A549 (cell line): ENCODE measurements around the gene VDR.

ENCODE experiments used
- BHLHE40 ChIP-seq: IDR thresholded peaks from 2 replicates; pipeline ENCODE4 v1.6.1; 2012; ENCODE audit warnings: low read depth, low read length, inconsistent platforms
- CHD2 ChIP-seq: fragments of 150-350 bp; IDR thresholded peaks from 2 replicates; pipeline ENCODE4 v1.6.1; 2014; ENCODE audit warnings: low read length; ENCODE audit not compliant: partially characterized antibody
- EP300 ChIP-seq, 2 experiments: fragments of >200 bp; sonication (Bioruptor Twin); formaldehyde crosslinking; IDR thresholded peaks; 2 replicates in 1 of 2; 3 replicates in 1 of 2; pipeline ENCODE4 v1.6.1; 2016 to 2017
- KDM5A ChIP-seq: fragments of 200-600 bp; sonication (generic); IDR thresholded peaks from 2 replicates; pipeline ENCODE4 v1.6.1; 2016; ENCODE audit warnings: antibody characterized with exemption, mild to moderate bottlenecking
- MAZ ChIP-seq: fragments of 150-350 bp; IDR thresholded peaks from 2 replicates; pipeline ENCODE4 v1.6.1; 2014; ENCODE audit warnings: antibody characterized with exemption, low read depth, low read length, borderline replicate concordance
- POLR2A ChIP-seq: IDR thresholded peaks from 2 replicates; pipeline ENCODE4 v1.6.1; 2012; ENCODE audit warnings: mild to moderate bottlenecking, low read length
- TF ChIP-seq, protein P1 (sequence below): fragments of >200 bp; sonication (Bioruptor Twin); formaldehyde crosslinking; IDR thresholded peaks from 3 replicates; pipeline ENCODE4 v1.5.1; 2016

DNA sequence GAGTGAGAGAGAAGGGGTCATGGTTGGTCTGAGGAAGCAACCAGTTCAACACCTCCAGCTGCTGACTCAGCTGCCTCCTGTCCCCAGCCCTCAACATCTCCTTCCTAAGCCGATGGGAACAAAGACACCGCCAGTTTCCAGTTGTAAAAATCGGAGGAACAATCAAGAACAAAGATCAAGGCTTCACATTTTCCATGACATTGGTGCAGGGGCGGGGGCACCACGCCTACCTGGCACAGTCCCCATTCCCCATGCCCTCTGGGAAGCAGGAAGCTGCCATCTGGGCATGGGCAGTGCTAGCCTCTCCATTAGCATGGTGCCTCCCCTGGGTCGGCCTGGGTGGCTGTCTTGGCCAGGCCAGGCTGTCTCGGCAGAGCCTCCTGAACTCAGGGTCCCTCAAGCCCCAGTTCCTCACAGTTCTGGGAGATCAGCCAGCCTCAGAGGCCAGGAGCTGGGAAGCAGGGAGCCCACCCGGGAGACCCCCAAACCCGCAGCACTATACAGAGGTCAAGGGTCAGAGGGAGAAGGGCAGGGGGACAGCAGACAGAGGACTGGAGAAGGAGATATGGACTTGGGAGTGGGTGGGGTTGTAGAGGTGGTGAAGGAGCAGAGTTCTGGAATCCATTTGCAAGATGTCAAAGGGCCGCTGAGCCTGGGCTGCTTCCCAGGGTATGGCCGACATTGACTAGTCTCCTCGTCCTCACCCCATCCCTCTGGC lies 39.0 kb upstream of the VDR start:
- TF ChIP-seq, protein P1, sequence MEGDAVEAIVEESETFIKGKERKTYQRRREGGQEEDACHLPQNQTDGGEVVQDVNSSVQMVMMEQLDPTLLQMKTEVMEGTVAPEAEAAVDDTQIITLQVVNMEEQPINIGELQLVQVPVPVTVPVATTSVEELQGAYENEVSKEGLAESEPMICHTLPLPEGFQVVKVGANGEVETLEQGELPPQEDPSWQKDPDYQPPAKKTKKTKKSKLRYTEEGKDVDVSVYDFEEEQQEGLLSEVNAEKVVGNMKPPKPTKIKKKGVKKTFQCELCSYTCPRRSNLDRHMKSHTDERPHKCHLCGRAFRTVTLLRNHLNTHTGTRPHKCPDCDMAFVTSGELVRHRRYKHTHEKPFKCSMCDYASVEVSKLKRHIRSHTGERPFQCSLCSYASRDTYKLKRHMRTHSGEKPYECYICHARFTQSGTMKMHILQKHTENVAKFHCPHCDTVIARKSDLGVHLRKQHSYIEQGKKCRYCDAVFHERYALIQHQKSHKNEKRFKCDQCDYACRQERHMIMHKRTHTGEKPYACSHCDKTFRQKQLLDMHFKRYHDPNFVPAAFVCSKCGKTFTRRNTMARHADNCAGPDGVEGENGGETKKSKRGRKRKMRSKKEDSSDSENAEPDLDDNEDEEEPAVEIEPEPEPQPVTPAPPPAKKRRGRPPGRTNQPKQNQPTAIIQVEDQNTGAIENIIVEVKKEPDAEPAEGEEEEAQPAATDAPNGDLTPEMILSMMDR = no peak
- TF ChIP-seq POLR2A = no peak
- TF ChIP-seq MAZ = no peak
- TF ChIP-seq EP300 (IDR thresholded peaks at IDR 0.05) = no peak
- TF ChIP-seq KDM5A = no peak
- TF ChIP-seq BHLHE40 = no peak
- TF ChIP-seq CHD2 = no peak
